Stimulated activated CD4-positive, alpha-beta T cell treated with anti-CD3 and anti-CD28 coated beads, TNF-alpha, amount 100 ng/mL, for 48 hours (primary cell): ENCODE measurements around the gene TBCB.
"Not testable (repeated sequence)": the region's sequence is repeated elsewhere in the genome, so short reads cannot be mapped to it uniquely, and the experiment has no call there.

Experiments
- DNase-seq, 3 donors: peaks; one replicate each; pipeline ENCODE4 v3.0.0-alpha.2; 2020; ENCODE audit warnings: low read depth in 3 of 3

Gene TBCB

DNA sequence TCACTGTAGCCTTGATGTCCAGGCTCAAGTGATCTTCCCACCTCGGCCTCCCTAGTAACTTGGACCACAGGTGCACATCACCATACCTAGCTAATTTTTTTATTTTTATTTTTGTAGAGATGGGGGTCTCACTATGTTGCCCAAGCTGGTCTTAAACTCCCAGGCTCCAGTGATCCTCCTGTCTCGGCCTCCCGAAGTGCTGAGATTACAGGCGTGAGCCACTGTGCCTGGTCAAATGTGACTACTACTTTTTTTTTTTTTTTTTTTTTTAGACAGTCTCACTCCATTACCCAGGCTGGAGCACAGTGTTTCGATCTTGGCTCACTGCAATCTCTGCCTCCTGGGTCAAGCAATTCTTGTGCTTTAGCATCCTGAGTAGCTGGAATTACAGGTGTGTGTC is 57.6 kb downstream of the TBCB start:
- no peak for DNase-seq

GRCh38 chr19:36173846-36174245 is 58.6 kb downstream of the TBCB start:
- not testable (repeated sequence) for DNase-seq
